HG02571 (cell line): ENCODE results near the gene REST.
"Not testable (repeated sequence)": the region's sequence is repeated elsewhere in the genome, so short reads cannot be mapped to it uniquely, and the experiment has no call there.

ENCODE experiments used
- ATAC-seq: cut with Tn5 transposase; IDR thresholded peaks from one replicate; pipeline ENCODE4 v1.9.1; 2021; ENCODE audit warnings: mild to moderate bottlenecking, moderate library complexity; ENCODE audit not compliant: unreplicated experiment

The REST gene, protein sequence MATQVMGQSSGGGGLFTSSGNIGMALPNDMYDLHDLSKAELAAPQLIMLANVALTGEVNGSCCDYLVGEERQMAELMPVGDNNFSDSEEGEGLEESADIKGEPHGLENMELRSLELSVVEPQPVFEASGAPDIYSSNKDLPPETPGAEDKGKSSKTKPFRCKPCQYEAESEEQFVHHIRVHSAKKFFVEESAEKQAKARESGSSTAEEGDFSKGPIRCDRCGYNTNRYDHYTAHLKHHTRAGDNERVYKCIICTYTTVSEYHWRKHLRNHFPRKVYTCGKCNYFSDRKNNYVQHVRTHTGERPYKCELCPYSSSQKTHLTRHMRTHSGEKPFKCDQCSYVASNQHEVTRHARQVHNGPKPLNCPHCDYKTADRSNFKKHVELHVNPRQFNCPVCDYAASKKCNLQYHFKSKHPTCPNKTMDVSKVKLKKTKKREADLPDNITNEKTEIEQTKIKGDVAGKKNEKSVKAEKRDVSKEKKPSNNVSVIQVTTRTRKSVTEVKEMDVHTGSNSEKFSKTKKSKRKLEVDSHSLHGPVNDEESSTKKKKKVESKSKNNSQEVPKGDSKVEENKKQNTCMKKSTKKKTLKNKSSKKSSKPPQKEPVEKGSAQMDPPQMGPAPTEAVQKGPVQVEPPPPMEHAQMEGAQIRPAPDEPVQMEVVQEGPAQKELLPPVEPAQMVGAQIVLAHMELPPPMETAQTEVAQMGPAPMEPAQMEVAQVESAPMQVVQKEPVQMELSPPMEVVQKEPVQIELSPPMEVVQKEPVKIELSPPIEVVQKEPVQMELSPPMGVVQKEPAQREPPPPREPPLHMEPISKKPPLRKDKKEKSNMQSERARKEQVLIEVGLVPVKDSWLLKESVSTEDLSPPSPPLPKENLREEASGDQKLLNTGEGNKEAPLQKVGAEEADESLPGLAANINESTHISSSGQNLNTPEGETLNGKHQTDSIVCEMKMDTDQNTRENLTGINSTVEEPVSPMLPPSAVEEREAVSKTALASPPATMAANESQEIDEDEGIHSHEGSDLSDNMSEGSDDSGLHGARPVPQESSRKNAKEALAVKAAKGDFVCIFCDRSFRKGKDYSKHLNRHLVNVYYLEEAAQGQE

DNA sequence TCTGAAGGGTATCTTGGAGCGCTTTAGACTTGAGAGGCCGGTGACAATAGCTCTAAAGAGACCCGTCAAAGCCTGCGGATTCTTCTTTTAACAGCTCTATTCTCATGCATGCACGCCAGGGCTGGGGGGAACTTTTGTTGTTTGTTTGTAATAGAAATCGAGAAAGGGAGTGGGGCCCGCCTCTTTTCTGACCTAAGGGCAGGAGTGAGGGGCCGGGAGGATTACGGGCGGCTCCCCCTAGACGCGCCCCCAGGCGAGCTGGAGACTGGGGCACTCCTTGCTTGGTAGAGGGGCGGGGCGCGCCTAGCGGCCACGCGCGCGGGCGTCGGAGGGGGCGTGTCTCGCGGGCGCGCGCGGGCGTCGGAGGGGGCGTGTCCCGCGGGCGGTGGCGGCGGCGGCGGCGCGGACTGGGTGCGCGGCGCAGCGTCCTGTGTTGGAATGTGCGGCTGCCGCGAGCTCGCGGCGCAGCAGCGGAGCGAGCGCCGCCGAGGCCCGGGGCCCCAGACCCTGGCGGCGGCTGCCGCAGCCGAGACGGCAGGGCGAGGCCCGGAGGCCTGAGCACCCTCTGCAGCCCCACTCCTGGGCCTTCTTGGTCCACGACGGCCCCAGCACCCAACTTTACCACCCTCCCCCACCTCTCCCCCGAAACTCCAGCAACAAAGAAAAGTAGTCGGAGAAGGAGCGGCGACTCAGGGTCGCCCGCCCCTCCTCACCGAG is at the start of gene REST:
REST (plus strand) TSS at position 412 of the 717 bp plus-strand sequence. CDS start 2,739 bp downstream, outside the sequence.
- peak; percentile 51 for ATAC-seq

GRCh38 chr4:56859841-56860240 is 47.9 kb upstream of the REST start:
- no peak for ATAC-seq

- ATAC-seq, result no peak
Observed at GRCh38 chr4:56860781-56861180, 46.9 kb upstream of the REST start.

DNA sequence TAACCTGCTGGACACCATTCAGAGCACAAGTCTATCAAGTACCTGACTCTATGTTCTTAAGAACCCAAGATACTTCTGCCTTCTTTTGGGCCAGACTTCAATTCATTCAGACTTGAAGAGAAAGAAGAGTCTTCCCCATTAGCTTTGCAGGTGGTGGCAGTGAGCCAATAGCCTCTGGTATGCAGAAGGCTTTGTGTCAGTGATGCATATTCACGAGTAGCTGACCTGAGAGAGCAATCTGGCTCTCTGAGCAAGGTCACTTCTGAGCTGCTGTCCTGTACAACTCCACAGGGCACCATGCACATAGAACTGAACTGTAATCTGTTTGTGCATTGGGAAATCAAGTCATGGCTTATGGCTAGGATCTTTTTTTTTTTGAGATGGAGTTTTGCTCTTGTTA is 46.3 kb upstream of the REST start:
- ATAC-seq, result no peak

- ATAC-seq, result no peak
Observed at GRCh38 chr4:56863441-56864139, 44.1 kb upstream of the REST start.

- ATAC-seq, result no peak
Observed at GRCh38 chr4:56870946-56871345, 36.8 kb upstream of the REST start.

GRCh38 chr4:56871371-56871866 is 36.3 kb upstream of the REST start:
- no peak for ATAC-seq

- no peak for ATAC-seq
Observed at GRCh38 chr4:56874166-56874565, 33.5 kb upstream of the REST start.

DNA sequence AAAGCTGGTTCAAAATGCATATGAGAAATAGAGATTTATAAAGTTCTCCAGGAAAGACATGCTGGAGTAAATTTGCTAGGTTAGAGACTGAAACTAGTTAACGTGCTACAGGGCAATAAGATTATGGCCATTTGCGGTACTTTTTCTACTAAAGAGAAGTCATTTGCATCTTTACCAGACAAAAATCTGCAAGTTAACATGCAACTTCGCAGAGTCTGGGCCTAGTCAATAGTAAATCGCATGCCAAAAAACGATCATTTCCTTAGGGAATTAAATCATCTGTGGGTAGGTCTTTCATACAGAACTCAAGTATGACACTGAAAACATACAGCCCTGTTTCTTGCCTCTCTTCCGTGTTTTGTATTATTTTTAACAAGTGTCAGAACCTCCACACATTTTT is 32.8 kb upstream of the REST start:
- ATAC-seq, result no peak

DNA sequence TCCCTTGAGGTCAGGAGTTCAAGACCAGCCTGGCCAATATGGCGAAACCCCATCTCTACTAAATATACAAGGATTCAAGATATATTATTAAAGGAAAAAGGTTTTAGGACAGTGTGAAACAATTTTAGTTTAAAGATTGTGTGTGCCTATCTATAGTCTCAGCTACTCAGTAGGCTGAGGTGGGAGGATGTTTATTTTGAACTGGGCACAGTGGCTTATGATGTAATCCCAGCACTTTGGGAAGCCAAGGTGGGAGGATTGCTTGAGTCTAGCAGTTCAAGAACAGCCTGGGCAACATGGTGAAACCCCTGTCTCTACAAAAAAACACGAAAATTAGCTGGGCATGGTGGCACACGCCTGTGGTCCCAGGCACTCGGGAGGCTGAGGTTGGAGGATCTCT is 31.4 kb upstream of the REST start:
- no peak for ATAC-seq

DNA sequence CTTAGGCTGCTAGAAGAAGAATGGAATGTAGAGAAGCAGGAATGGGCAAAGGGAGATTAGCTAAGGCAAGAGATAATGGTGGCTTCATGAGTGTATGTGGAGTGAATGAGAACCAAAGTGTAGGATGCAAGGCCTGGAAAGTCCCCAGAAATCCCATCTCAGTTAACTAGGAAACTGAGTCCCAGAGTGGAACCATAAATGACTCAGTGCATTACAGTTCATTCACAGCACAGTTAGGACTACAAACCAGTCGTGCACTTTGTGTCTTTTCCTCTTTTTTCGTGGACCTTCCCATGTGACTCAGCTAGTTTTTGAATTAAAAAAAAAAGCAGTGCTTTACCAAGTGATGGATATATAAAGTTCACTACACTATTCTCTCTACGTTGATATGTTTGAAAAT is 27.7 kb upstream of the REST start:
- ATAC-seq, result no peak

GRCh38 chr4:56880572-56880971 is 27.1 kb upstream of the REST start:
- ATAC-seq, result no peak

DNA sequence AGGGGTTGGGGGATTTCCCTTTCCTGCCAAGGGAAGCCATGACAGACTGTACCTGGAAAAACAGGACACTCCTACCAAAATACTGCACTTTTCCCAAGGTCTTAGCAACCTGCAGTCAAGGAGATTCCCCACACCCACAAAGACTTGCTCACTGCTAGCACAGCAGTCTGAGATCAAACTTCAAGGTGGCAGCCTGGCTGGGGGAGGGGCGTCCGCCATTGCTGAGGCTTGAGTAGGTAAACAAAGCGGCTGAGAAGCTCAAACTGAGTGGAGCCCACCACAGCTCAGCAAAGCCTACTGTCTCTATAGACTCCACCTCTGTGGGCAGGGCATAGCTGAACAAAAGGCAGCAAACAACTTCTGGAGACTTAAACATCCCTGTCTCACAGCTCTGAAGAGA is 23.2 kb upstream of the REST start:
- not testable (repeated sequence) for ATAC-seq

DNA sequence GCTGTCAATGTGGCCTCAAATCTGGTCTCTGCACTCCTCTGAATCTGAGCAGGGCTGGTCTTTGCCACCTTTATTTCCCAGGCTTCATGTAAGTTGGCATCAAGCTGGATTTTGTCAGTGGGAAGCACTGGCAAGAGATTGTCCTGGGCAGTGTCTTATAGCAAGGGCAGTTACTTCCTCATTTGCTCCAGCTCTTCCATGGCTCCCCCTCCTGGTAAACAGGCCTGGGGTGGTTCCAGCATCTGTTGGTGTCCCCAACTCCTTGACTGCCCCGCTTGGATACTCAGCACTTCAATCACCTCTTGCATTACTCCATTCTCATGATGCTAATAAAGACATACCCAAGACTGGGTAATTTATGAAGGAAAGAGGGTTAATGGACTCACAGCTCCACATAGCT is 15.0 kb upstream of the REST start:
- ATAC-seq, result no peak

DNA sequence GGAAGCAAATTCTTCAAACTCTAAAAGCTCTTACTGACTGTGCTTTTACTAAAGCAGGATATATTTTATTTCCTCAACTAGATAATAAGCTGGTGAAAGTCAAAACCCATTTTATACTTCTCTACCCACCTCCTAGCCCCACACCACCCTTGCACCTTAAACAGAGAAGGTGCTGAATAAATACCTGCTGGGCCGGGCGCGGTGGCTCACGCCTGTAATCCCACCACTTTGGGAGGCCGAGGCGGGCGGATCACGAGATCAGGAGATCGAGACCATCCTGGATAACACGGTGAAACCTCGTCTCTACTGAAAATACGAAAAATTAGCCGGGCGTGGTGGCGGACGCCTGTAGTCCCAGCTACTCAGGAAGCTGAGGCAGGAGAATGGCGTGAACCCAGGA is 9.9 kb upstream of the REST start:
- not testable (repeated sequence) for ATAC-seq

DNA sequence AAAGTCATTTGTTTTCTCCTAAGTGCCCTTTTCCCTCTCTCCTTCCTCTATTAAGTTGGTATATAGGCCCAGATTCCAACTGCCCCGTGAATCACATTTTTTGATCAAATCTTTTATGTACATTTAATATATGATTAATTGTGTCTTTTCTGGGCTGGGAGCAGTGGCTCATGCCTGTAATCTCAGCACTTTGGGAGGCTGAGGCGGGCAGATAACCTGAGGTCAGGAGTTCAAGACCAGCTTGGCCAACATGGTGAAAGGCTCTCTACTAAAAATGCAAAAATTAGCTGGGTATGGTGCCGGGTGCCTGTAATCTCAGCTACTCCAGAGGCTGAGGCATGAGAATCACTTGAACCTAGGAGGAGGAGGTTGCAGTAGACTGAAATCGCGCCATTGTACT is 7.5 kb upstream of the REST start:
- not testable (repeated sequence) for ATAC-seq

DNA sequence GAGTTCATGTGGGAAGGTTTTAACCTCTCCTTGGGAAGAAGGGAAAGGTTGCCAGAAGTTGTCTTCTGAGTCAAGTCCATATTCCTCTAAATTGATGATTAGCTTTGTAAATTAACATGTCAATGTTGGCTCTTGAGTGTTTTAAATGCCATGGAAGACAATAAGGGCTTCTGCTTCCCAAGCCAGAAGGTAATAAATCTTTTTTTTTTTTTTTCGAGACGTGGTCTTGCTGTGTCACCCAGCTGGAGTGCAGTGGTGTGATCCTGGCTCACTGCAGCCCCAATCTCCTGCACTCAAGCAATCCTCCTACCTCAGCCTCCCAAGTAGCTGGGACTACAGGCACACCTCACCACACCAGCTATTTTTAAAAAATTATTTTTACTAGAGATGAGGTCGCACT is 5.0 kb upstream of the REST start:
- ATAC-seq, result no peak

- no peak for ATAC-seq
Observed at GRCh38 chr4:56905796-56906195, 1.9 kb upstream of the REST start.

DNA sequence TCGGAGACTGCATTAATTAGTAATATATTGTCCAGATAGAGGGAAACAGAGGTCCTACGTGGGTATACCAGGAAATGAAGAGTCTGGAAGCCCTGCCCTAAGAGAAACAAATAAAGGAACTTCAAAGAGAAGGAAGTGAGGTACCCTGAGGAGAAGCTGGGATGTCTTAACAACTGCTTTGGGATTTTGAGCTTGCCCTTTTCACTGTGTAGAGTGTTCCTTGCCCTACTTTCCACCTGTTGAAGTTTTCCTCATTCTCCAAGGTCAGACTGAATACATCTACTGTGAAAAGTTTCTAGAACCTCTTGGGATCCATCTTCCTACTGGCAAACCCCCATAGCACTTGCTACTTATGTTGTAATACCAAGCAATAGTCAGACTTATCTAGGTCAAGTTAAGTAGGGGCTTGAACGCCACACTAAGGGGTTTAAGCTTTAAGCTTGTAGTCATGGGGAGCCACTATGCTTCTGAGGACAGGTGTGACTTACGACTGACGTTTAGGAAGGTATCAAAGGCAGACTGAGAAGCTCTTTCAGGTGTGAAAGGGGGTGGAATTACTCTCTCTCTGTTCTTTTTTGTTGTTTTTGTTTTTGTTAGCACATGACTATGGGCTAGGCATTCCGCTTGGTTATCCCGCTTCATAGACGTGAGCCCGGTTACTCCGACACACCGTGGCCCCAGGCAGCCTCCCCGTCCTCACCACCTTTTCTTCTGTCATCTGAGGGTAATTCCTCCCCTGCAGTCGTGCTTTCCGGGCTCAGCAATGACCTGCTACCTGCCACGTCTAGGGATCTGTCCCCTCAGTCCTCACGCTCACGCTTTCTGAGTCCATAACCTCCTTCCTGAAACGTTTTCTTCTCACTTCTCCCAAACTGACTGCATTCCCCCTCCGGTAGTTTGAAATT is 959 bp upstream of the REST start:
- ATAC-seq, result no peak
